ENCODE data around the gene CDK6. TPM values are rescaled to one million over a fixed set of nuclear protein-coding genes. Genes with fewer than 3 reads are reported as not detected.

Gene CDK6
- total RNA-seq, 2 experiments from 2014 or later = 229 to 236 TPM

Other genes with a start within 250 kb of the CDK6 start
- gene FAM133B, start 246.2 kb downstream of the CDK6 start, total RNA-seq = 10 to 100 TPM; 31.0 to 32.7 TPM

Data from activated CD8-positive, alpha-beta memory T cell treated with anti-CD3 and anti-CD28 coated beads for 36 hours (primary cell).